Measurements from ENCODE around the gene TMEM11.

- TF ChIP-seq, protein P1, sequence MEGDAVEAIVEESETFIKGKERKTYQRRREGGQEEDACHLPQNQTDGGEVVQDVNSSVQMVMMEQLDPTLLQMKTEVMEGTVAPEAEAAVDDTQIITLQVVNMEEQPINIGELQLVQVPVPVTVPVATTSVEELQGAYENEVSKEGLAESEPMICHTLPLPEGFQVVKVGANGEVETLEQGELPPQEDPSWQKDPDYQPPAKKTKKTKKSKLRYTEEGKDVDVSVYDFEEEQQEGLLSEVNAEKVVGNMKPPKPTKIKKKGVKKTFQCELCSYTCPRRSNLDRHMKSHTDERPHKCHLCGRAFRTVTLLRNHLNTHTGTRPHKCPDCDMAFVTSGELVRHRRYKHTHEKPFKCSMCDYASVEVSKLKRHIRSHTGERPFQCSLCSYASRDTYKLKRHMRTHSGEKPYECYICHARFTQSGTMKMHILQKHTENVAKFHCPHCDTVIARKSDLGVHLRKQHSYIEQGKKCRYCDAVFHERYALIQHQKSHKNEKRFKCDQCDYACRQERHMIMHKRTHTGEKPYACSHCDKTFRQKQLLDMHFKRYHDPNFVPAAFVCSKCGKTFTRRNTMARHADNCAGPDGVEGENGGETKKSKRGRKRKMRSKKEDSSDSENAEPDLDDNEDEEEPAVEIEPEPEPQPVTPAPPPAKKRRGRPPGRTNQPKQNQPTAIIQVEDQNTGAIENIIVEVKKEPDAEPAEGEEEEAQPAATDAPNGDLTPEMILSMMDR (IDR thresholded peaks at IDR 0.05) = no peak
- TF ChIP-seq POLR2A (IDR thresholded peaks at IDR 0.05) = no peak
Measured at GRCh38 chr17:21173543-21173942, 40.4 kb downstream of the TMEM11 start.
